Kidney epithelial cell (primary cell): ENCODE data around the gene MPPED1. TPM values are rescaled to one million over a fixed set of nuclear protein-coding genes. Genes with fewer than 3 reads are reported as not detected.

Experiments
- DNase-seq: peaks from one replicate; pipeline ENCODE4 v3.0.0-alpha.2; 2010; ENCODE audit warnings: low read depth
- H3K27me3 ChIP-seq: 2 replicates; pipeline ENCODE4 v1.6.0; 2011; ENCODE audit warnings: low read length; ENCODE audit not compliant: control insufficient read depth, insufficient read depth
- H3K36me3 ChIP-seq: 2 replicates; pipeline ENCODE4 v1.5.1; 2011; ENCODE audit warnings: low read length; ENCODE audit not compliant: control insufficient read depth, insufficient read depth
- H3K4me3 ChIP-seq: 2 replicates; pipeline ENCODE4 v1.5.1; 2011; ENCODE audit warnings: low read depth, mild to moderate bottlenecking, control low read depth, low read length
- CTCF ChIP-seq: IDR thresholded peaks from 2 replicates; pipeline ENCODE4 v1.5.1; 2011; ENCODE audit warnings: mild to moderate bottlenecking, moderate library complexity, low read length, control low read depth, inconsistent platforms; ENCODE audit not compliant: insufficient read depth, poor library complexity, severe bottlenecking
- total RNA-seq: library from RNA; depleted of rRNA; stranded (reverse); fragments of >200 nt; gene quantifications from 2 replicates; pipeline ENCODE4 v1.2.3, GENCODE V29; 2015

MPPED1 gene
- total RNA-seq, 1 donor from 2014 or later, result not detected

DNA sequence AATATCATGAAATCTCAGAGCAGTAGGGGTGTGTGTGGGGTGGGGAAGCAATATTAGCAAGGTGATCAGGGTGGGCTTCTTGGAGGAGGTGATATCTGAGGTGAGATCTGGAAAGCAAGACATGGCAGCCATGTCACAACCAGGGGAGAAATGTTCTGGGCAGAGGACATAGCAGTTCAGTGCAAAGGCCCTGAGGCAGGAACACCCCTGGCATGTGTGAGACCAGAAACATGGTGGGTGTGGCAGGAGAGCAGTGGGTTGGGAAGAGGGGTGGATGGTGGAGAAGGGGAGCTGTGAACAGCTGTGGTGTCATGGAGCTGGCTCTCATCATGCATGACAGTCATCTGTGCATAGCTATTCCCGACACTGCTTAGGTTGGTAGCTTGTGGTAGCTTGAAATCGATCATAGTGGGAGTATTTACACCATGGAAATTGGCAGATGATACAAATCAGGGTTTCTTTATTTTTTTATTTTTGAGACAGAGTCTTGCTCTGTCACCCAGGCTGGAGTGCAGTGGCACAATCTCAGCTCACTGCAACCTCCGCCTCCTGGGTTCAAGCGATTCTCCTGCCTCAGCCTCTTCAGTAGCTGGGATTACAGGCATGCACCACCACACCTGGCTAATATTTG, 17.9 kb upstream of the MPPED1 start:
- DNase-seq, result no peak
- H3K27me3 ChIP-seq, result no peaks in the 10 kb centered on the region
- no peak for TF ChIP-seq CTCF
- H3K36me3 ChIP-seq, result no peaks in the 10 kb centered on the region
- no peak overlapping the region for H3K4me3 ChIP-seq

- Histone ChIP-seq H3K4me3 (no peak overlapping the region), H3K36me3 (no peaks in the 10 kb centered on the region), H3K27me3 (no peaks in the 10 kb centered on the region)
- TF ChIP-seq CTCF, result no peak
- no peak for DNase-seq
Observed at GRCh38 chr22:43395086-43395695, 16.6 kb upstream of the MPPED1 start.

GRCh38 chr22:43396321-43396933, 15.4 kb upstream of the MPPED1 start:
- Histone ChIP-seq H3K36me3 (no peaks in the 10 kb centered on the region), H3K4me3 (no peak overlapping the region), H3K27me3 (no peaks in the 10 kb centered on the region)
- no peak for TF ChIP-seq CTCF
- no peak for DNase-seq

- H3K36me3 ChIP-seq, result no peaks in the 10 kb centered on the region
- no peak overlapping the region for H3K4me3 ChIP-seq
- H3K27me3 ChIP-seq, result no peaks in the 10 kb centered on the region
- no peak for DNase-seq
- no peak for TF ChIP-seq CTCF
Observed at GRCh38 chr22:43396934-43397457, 14.8 kb upstream of the MPPED1 start.

GRCh38 chr22:43397766-43398165, 14.0 kb upstream of the MPPED1 start:
- Histone ChIP-seq H3K36me3 (no peaks in the 10 kb centered on the region), H3K4me3 (no peak overlapping the region), H3K27me3 (no peaks in the 10 kb centered on the region)
- TF ChIP-seq CTCF, result no peak
- no peak for DNase-seq

DNA sequence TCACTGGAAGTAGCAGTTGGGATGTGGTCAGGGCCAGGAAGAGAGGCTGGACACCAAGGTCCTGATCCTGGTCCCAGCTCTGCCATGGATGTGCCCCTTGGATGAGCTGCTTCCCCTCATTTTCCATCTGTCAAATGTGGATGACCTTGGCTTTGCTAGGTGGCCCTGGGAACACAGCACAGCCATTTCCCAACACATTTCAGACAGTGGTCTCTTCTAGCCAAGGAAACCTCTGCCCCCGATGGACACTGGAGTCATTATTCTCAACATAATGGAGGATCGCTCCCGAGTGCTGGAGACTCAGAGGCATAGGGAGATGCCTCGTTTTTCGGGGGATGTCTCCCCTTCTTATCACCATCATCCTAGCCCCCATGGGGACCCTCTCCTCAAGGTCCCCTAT, 13.6 kb upstream of the MPPED1 start:
- Histone ChIP-seq H3K27me3 (no peaks in the 10 kb centered on the region), H3K4me3 (no peak overlapping the region), H3K36me3 (no peaks in the 10 kb centered on the region)
- no peak for DNase-seq
- no peak for TF ChIP-seq CTCF
